Ectodermal cell (in vitro differentiated cells): ENCODE data around the gene MORF4L1.

ENCODE experiments used
- H3K27ac ChIP-seq: 2 replicates; pipeline ENCODE4 v1.7.0; 2013; ENCODE audit warnings: mild to moderate bottlenecking, low read depth, low read length; ENCODE audit not compliant: insufficient read depth, poor library complexity, severe bottlenecking
- H3K27me3 ChIP-seq: 2 replicates; pipeline ENCODE4 v1.7.0; 2013; ENCODE audit warnings: mild to moderate bottlenecking, low read length; ENCODE audit not compliant: insufficient read depth, control insufficient read depth, poor library complexity, severe bottlenecking
- H3K36me3 ChIP-seq: one replicate; pipeline ENCODE4 v1.7.0; 2013; ENCODE audit warnings: low read length; ENCODE audit not compliant: control insufficient read depth, insufficient read depth
- H3K4me1 ChIP-seq: one replicate; pipeline ENCODE4 v1.7.0; 2013; ENCODE audit warnings: low read length; ENCODE audit not compliant: control insufficient read depth, insufficient read depth
- H3K4me3 ChIP-seq: 2 replicates; pipeline ENCODE4 v1.7.0; 2013; ENCODE audit warnings: low read depth, low read length, control low read depth; ENCODE audit not compliant: insufficient read depth
- H3K9me3 ChIP-seq: 2 replicates; pipeline ENCODE4 v1.7.0; 2013; ENCODE audit warnings: mild to moderate bottlenecking, low read length, moderate library complexity; ENCODE audit not compliant: control insufficient read depth
- WGBS, 2 experiments: methylation state at CpG; one replicate each; pipeline ENCODE4 v1.1.7; 2013; ENCODE audit warnings: missing lambda C conversion rate in 2 of 2; 5-methylcytosine and 5-hydroxymethylcytosine counted together

MORF4L1 gene

GRCh38 chr15:78946493-78946892 lies 73.8 kb downstream of the MORF4L1 start:
- Histone ChIP-seq H3K36me3 (no peaks in the 10 kb centered on the region), H3K9me3 (no peaks in the 10 kb centered on the region), H3K4me1 (no peaks in the 10 kb centered on the region), H3K27me3 (peaks cover 48% of the 10 kb centered on the region), H3K4me3 (no peak overlapping the region), H3K27ac (no peak overlapping the region)
- WGBS, 2 experiments = 90 to 91% methylated on average over 5 of the region's 5 CpGs

GRCh38 chr15:78947506-78947905 lies 74.8 kb downstream of the MORF4L1 start:
- H3K4me3 ChIP-seq = no peak overlapping the region

More at GRCh38 chr15:78947506-78947905, 74.8 kb downstream of the MORF4L1 start:
- no peaks in the 10 kb centered on the region for H3K36me3 ChIP-seq
- H3K4me1 ChIP-seq = no peaks in the 10 kb centered on the region
- 91 to 94% methylated on average over 5 of the region's 5 CpGs for WGBS, 2 experiments
- no peaks in the 10 kb centered on the region for H3K9me3 ChIP-seq
- no peak overlapping the region for H3K27ac ChIP-seq
- peaks cover 47% of the 10 kb centered on the region for H3K27me3 ChIP-seq
